Forelimb muscle (tissue), 1 donor: Measurements from ENCODE around the gene NCOA6. TPM values are rescaled to one million over a fixed set of nuclear protein-coding genes. Genes with fewer than 3 reads are reported as not detected.
"Not testable (repeated sequence)": the region's sequence is repeated elsewhere in the genome, so short reads cannot be mapped to it uniquely, and the experiment has no call there.

Source experiments
- DNase-seq: peaks from one replicate; pipeline ENCODE4 v3.0.0-alpha.2; 2013; ENCODE audit warnings: low read depth
- polyA plus RNA-seq: library from polyadenylated mRNA; unstranded; fragments of 120-200 nt; gene quantifications from one replicate; pipeline ENCODE4 v1.2.1, GENCODE V29; 2013; ENCODE audit not compliant: insufficient read length

Gene NCOA6
- polyA plus RNA-seq, 1 donor, result 18.1 TPM

GRCh38 chr20:34829191-34829590, 3.7 kb upstream of the NCOA6 start:
- no peak for DNase-seq

GRCh38 chr20:34824806-34825529, 483 bp downstream of the NCOA6 start:
- no peak for DNase-seq

- DNase-seq, result no peak
These were observed 1.0 kb downstream of the NCOA6 start for GRCh38 chr20:34824452-34824805.

- DNase-seq, result no peak
These were observed 1.4 kb downstream of the NCOA6 start for GRCh38 chr20:34824026-34824425.

- DNase-seq, result no peak
These were observed 4.5 kb downstream of the NCOA6 start for GRCh38 chr20:34820805-34821578.

- DNase-seq, result no peak
These were observed 7.7 kb downstream of the NCOA6 start for GRCh38 chr20:34817801-34818200.

- DNase-seq, result no peak
These were observed 8.4 kb downstream of the NCOA6 start for GRCh38 chr20:34817072-34817471.

GRCh38 chr20:34815636-34816035, 9.8 kb downstream of the NCOA6 start:
- DNase-seq, result no peak

GRCh38 chr20:34808583-34808982, 16.9 kb downstream of the NCOA6 start:
- no peak for DNase-seq

GRCh38 chr20:34807944-34808465, 17.4 kb downstream of the NCOA6 start:
- not testable (repeated sequence) for DNase-seq

GRCh38 chr20:34806255-34806654, 19.2 kb downstream of the NCOA6 start:
- no peak for DNase-seq

GRCh38 chr20:34798871-34799270, 26.6 kb downstream of the NCOA6 start:
- no peak for DNase-seq

GRCh38 chr20:34798328-34798727, 27.1 kb downstream of the NCOA6 start:
- no peak for DNase-seq

GRCh38 chr20:34797012-34797995, 28.1 kb downstream of the NCOA6 start:
- DNase-seq, result no peak

- no peak for DNase-seq
These were observed 31.4 kb downstream of the NCOA6 start for GRCh38 chr20:34794006-34794585.

GRCh38 chr20:34792687-34793363, 32.6 kb downstream of the NCOA6 start:
- no peak for DNase-seq

GRCh38 chr20:34791289-34792020, 34.0 kb downstream of the NCOA6 start:
- no peak for DNase-seq

GRCh38 chr20:34781220-34781619, 44.2 kb downstream of the NCOA6 start:
- no peak for DNase-seq

GRCh38 chr20:34780291-34780690, 45.2 kb downstream of the NCOA6 start:
- DNase-seq, result not testable (repeated sequence)

- no peak for DNase-seq
These were observed 49.3 kb downstream of the NCOA6 start for GRCh38 chr20:34776177-34776576.
